ENCODE results near the gene SCAANT1.

Gene SCAANT1

GRCh38 chr3:63933459-63933858, 21.3 kb upstream of the SCAANT1 start:
- no peak for DNase-seq

- no peak for DNase-seq
These were observed 20.5 kb upstream of the SCAANT1 start for GRCh38 chr3:63932509-63933212.

GRCh38 chr3:63931290-63931689, 19.1 kb upstream of the SCAANT1 start:
- DNase-seq, result no peak

GRCh38 chr3:63927422-63928280, 15.5 kb upstream of the SCAANT1 start:
- no peak for DNase-seq

GRCh38 chr3:63926309-63926708, 14.1 kb upstream of the SCAANT1 start:
- no peak for DNase-seq

- no peak for DNase-seq
These were observed 10.5 kb upstream of the SCAANT1 start for GRCh38 chr3:63922491-63923199.

- DNase-seq, result no peak
These were observed 9.7 kb upstream of the SCAANT1 start for GRCh38 chr3:63921741-63922482.

- DNase-seq, result no peak
These were observed 7.8 kb upstream of the SCAANT1 start for GRCh38 chr3:63920001-63920400.

GRCh38 chr3:63918321-63918720, 6.1 kb upstream of the SCAANT1 start:
- DNase-seq, result no peak

- no peak for DNase-seq
These were observed 2.1 kb upstream of the SCAANT1 start for GRCh38 chr3:63914312-63914711.

GRCh38 chr3:63912768-63913588, 795 bp upstream of the SCAANT1 start:
- no peak for DNase-seq

- DNase-seq, result no peak
These were observed 692 bp downstream of the SCAANT1 start for GRCh38 chr3:63911509-63911872.

GRCh38 chr3:63910891-63911290, 1.3 kb downstream of the SCAANT1 start:
- no peak for DNase-seq

- no peak for DNase-seq
These were observed 2.2 kb downstream of the SCAANT1 start for GRCh38 chr3:63910001-63910400.

- DNase-seq, result no peak
These were observed 2.8 kb downstream of the SCAANT1 start for GRCh38 chr3:63909431-63909830.

- DNase-seq, result no peak
These were observed 3.4 kb downstream of the SCAANT1 start for GRCh38 chr3:63908776-63909175.

- DNase-seq, result no peak
These were observed 4.0 kb downstream of the SCAANT1 start for GRCh38 chr3:63908081-63908736.

GRCh38 chr3:63905731-63906620, 6.2 kb downstream of the SCAANT1 start:
- DNase-seq, result no peak

GRCh38 chr3:63900459-63900858, 11.7 kb downstream of the SCAANT1 start:
- peak; percentile 0 for DNase-seq

GRCh38 chr3:63900010-63900409, 12.2 kb downstream of the SCAANT1 start:
- no peak for DNase-seq
